GM18505 (cell line): ENCODE measurements around the gene MSRB3.

ENCODE experiments used
- ATAC-seq: cut with Tn5 transposase; IDR thresholded peaks from one replicate; pipeline ENCODE4 v1.9.1; 2021; ENCODE audit not compliant: unreplicated experiment
- POLR2A ChIP-seq: IDR thresholded peaks from 4 replicates; pipeline ENCODE4 v1.6.1; 2011; ENCODE audit warnings: borderline replicate concordance; ENCODE audit not compliant: insufficient read depth, insufficient read length; ENCODE audit errors: extremely low read depth

MSRB3 gene

DNA sequence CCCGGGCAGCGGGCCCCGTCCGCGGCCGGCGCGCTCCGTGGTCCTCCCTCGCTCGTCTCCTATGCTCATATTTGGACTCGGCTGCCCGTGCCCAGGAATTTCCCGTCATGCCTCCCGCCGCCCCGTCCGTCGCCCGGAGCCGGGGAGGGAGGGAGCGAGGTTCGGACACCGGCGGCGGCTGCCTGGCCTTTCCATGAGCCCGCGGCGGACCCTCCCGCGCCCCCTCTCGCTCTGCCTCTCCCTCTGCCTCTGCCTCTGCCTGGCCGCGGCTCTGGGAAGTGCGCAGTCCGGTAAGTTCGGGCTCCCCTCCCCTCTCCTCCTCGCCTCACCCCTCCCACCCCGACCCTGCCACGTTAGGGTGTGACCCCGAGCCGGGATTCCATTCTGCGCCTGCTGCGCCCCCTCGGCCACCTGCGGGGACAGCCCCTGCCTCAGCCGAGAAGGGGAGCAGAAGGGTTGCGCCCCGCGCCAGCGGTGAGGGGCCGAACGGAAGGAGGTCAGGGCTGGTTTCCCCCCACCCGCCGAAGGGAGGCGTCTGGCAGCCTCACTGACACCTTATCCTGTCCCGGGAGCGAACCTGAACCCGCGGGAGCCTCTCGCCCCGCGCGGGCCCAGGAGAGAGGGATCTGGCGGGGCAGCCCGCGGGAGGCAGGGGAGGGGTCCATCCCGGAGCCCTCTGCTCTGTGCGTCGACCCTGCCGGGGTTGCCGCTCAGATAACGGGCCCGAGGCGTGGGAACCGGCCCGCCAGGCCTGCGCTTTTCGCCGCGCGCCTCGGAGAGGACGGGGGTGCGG is at the start of gene MSRB3:
Gene MSRB3, plus strand, starts transcription at position 108 of the 793 bp plus-strand sequence. CDS start 29,897 bp downstream, outside the sequence.
- no peak for TF ChIP-seq POLR2A
- ATAC-seq = no peak

DNA sequence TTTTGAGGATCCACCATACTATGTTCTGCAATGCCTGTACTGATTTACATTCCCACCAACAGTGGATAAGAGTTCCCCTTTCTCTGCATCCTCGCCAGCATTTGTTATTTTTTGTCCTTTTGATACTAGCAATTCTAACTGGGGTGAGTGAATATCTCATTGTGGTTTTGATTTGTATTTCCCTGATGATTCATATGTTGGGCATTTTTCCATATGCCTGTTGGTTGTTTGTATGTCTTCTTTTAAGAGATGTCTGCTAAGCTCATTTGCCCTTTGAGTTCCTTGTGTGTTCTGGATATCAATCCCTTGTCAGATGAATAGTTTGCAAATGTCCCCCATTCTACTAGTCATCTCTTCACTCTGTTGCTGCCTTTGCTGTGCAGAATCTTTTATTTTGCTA is 49.0 kb upstream of the MSRB3 start:
- ATAC-seq = no peak
- TF ChIP-seq POLR2A = no peak

DNA sequence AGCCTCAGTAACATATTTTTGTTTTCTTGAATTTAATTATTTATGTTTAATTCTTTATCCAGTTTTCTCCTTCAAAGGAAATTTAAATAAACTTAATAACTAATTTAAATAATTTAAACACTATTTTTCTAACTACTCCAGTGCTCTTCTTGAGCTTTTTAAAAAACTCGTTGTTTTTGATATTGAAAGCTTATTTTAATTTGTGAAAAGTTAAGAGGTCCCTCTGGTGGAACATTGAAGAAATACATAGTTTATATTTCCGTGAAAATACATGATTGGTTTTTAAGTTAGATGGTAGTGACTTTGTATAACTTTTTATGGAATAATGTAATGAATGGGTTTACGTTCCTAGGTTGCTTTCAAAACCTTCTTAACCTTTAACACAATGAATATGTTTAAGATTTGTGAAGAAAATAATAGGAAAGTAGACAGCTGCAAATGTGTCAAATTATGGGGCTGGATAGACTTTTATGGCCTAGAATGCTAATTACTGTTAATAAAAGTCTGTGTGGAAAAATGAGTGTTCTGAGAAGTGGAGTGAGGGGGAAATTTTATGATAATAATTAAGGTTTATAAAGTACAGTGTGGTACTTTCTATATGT is 45.9 kb upstream of the MSRB3 start:
- TF ChIP-seq POLR2A = no peak
- no peak for ATAC-seq

DNA sequence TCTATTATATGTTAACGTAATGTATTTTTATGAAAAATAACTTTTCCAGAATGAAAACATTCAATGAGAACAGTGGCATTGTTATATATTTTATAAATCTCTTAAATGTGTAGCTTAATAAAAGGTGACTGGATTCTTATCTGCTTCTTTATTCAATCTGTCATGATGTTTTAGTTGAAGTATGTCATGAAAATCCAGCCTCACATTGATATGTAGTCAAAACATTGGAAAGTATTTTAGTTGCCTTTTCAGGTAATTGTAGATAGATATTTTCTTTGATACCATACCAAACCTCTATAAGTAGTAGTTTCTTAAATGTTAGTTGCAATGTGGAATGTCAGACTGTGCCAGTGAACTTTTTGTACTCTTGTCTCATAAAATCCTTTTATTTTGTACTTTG is 41.3 kb upstream of the MSRB3 start:
- ATAC-seq = no peak
- TF ChIP-seq POLR2A = no peak

DNA sequence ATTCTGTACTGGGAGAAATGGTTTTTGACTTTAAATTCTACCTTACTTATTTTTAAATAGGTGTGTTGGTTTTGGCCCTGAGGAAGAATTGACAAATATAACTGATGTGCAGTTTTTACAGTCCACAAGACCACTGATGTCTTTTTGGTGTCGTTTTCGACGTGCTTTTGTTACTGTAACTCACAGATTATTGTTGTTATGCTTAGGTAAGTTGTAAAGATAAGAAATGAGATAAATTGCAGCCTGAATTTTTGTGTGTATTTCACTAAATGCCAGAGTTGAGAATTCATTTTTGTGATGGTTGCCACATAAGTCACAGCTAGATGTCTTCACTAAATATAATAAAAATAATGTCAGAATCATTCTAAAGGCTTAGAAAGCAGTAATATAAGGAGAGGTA is 39.9 kb upstream of the MSRB3 start:
- no peak for ATAC-seq
- no peak for TF ChIP-seq POLR2A

DNA sequence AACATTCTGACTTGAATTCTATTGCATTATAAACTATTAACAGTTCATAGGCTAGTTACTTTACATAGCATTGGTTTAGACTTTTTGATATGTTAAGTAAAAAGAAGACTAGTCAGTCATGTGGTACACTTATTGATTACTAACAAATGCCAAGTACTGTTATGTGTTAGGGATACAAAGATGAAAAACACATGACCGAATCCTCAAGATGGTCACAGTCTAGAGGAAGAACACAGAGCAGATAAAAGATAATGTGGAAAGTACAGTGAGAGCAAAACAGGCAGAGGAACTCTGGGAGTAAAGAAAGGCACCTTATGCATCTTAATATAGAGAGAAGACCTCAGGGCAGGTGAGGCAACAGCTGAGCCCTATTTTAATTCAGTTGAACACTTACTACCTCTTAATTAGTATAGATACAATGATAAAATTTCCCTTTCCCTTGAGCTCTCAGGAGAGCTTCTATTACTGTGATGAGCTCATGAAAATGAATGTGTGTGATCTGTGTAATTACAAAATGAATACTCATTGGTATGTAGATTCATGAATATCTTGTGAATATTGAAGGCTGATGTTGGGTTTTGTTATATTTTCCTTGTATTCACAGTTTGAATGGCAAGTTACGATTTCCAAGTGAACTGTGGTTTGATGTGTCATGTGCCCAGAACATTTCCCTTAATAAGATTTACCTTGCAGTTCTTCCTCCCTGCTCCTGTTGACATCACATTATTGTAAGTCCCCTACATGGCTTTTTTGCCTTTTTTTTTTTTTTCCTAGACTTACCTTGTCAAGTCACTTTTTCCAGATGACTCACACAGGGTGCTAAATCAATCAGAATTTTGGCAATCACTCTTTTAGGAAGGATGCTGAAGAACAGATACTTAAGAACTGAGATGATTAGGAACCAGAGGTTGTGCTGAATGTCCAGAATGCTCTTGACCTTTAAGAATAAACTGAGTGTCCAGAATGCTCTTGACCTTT is 29.5 kb upstream of the MSRB3 start:
- no peak for TF ChIP-seq POLR2A
- ATAC-seq = no peak

DNA sequence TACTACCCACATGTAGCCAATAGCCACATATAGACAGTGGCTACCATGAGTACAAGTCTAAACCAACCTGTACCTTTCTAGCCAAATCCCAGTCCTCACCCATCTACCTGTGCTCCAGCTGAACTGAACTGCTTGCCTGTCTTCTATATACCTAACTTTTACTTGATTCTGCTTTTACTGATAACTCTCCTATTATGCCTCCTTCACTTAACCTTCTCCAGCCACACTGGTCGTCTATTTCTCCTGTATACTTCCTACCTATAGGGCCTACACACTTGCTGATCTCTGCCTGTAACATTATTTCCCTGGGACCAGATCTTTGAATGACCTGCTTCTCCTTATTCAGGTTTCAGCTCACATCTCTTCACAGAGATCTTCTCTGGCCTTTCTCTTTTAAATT is 26.0 kb upstream of the MSRB3 start:
- no peak for TF ChIP-seq POLR2A
- no peak for ATAC-seq

DNA sequence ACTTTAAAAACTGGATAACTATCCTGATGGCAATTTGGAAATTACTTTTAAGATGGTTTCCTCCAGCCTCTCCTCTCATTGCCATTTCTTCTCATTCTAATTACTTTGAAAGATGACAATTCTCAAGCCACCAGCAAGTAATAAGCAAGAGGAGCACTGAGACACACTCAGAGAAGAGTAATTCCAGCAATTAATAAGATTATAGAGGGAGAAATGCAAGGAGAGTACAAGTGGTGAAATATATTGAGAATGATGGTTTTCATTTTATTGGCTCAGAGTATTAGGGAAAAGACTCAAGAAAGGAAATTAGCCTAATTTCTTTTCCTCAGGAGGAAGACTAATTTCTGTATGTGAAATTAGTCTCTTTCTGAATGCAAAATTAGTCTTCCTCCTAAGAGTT is 20.5 kb upstream of the MSRB3 start:
- no peak for TF ChIP-seq POLR2A
- no peak for ATAC-seq

DNA sequence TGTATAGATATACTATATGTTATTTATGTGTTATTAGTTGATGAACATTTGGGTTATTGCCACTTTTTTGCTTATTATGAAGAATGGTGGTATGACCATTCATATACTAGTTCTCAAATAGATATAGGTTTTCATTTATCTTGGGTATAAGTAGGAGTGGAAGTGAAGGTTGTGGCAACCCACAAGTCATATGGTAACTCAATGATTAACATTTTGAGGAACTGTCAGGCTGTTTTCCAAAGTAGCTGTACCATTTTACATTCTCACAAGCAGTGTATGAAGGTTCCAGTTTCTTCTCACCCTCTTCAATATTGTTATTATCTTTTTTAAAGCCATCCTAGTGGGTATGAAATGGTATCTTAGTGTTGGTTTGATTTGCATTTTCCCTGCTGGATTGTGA is 19.0 kb upstream of the MSRB3 start:
- ATAC-seq = no peak
- no peak for TF ChIP-seq POLR2A

DNA sequence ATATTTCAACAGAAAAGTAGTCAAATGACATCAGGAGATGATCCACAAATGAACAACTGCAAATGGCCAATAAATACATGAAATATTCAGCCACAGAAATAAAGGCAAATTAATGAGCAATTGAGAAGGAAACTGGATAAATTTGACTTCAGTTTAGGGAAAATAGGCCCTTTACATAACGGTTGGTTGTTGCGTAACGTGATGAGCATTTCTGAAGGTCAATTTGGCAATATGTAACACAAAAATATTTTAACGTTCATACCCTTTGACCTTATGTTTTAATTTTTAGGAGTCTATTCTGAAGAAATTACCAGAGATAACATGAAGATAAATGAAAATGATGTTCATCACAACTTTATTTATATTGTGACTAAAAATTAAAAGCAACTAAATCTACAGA is 14.7 kb upstream of the MSRB3 start:
- no peak for ATAC-seq
- no peak for TF ChIP-seq POLR2A

DNA sequence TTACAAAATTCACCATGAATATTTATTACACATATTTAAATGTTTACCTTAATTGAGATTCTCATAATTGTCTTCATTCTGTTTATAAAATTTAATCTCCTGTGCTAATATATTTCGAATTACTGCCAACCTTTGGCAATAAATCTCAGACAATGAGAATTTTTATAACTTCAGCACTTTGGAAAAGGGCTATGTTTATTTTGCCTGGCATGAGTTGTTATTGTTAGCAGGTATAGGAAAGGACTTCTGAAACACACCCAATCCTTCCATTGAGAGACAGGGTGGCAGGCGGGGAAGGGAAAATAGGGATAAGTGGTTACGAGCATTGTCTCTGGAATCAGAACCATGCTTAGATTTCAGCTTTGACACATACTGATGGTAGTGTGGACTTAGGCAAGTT is 12.1 kb upstream of the MSRB3 start:
- TF ChIP-seq POLR2A = no peak
- ATAC-seq = no peak

DNA sequence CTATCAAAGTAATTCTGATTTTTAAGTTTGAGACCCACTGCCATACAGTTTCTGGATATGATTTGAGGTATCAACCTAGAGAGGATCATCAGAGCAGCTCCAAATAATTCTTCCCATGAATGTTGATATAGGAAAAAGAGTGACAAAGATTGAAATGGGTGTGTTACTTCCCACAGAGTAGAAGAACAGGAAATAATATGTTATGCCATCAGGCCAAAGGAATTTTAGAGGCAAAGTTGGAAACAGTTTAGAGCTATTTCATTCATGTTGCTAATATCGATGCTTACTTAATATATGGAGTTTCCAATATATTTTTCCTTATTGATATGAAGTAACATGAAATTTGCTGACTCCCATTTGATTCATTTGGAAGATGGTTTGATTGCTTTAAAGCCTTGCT is 8.9 kb upstream of the MSRB3 start:
- no peak for ATAC-seq
- no peak for TF ChIP-seq POLR2A

DNA sequence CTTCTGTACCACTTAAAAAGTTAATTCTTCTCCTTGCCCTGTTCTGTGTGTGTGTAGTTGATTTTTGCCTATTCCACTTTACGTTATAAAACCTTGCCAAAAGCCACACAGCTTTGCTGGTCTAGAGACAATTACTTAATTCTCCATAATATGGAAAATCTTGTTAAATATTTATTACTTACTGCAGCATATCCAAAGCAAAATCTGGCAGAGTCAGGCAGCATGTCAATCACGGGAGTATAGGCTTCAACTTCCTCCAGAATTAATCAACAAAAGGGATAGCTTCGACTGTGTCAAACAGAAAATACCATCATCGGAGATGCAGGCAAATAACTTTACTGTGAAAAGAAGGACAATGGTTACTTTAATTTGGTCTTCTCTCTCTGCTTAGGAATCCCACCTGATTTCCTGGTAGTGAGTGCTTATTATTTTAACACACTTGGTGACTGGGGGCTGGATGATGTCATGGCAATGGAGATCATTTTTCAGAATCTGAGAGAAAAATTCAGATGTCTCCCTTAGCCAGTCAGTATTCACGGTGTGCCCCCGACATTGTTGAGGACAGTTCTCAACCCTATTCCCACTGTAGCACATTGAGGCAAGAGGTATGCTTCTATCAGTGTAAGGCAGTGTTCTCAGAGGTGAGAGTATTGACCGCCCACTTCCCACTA is 3.7 kb upstream of the MSRB3 start:
- no peak for TF ChIP-seq POLR2A
- no peak for ATAC-seq
